Stimulated activated CD8-positive, alpha-beta memory T cell treated with anti-CD3 and anti-CD28 coated beads, Interleukin-12 subunit alpha, Interleukin-12 subunit beta, amount 100 ng/mL, for 24 hours (primary cell): ENCODE measurements around the gene PKLR.
A peak's percentile ranks its signal among the peaks of the same experiment; 100 is the strongest.
"Not testable (repeated sequence)": the region's sequence is repeated elsewhere in the genome, so short reads cannot be mapped to it uniquely, and the experiment has no call there.

ENCODE experiments used
- DNase-seq: peaks from one replicate; pipeline ENCODE4 v3.0.0-alpha.2; 2020; ENCODE audit errors: extremely low read depth

PKLR gene

GRCh38 chr1:155301342-155301841, at the start of gene PKLR:
Gene PKLR (minus strand): TSS chr1:155301438. CDS start chr1:155301395, 43 bp downstream.
- DNase-seq: no peak

DNA sequence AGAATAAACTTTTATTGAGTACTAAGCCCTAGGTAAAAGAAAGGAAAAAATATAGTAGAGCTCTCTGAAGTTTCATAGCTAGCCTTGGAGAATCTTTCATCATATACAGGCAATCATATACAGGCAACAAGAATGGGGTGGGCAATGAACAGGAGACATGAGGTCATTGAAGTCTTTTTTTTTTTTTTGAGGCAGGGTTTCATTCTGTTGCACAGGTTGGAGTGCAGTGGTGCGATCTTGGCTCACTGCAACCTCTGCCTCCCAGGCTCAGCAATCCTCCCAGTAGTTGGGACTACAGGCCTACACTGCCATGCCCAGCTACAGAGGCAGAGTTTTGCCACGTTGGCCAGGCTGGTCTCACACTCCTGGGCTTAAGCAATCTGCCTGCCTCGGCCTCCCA, 41.6 kb upstream of the PKLR start:
- DNase-seq: no peak

- DNase-seq: no peak
Observed at GRCh38 chr1:155339515-155340097, 38.4 kb upstream of the PKLR start.

DNA sequence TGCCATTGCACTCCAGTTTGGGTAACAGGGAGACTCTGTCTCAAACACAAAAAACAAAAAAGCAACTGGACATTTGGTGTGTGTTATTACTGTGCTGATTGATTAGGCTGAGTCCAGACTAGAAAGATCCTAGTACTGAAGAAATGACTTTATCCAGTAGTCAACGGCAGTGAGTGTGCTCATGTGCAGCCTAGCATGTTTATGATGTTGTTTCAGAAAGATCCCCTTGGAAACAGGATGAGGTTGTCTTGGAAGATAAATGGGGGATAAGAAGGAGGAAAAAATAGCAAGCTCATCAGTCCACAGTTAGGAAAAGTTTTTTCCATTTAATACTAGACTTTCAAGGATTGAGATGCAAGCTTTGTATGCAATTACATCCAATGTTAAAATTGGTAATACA, 33.7 kb upstream of the PKLR start:
- no peak for DNase-seq

GRCh38 chr1:155329980-155330598, 28.9 kb upstream of the PKLR start:
- DNase-seq: no peak

DNA sequence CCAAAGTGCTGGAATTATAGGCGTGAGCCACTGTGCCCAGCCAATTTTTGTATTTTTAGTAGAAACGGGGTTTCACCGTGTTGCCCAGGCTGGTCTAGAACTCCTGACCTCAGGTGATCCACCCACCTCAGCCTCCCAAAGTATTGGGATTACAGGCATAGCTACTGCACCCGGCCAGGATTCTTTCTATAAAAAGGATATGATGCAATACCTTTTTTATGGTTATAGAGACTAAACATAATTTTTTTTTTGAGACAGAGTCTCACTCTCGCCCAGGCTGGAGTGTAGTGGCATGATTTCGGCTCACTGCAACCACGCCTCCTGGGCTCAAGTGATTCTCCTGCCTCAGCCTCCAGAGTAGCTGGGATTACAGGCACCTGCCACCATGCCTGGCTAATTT, 27.6 kb upstream of the PKLR start:
- not testable (repeated sequence) for DNase-seq

DNA sequence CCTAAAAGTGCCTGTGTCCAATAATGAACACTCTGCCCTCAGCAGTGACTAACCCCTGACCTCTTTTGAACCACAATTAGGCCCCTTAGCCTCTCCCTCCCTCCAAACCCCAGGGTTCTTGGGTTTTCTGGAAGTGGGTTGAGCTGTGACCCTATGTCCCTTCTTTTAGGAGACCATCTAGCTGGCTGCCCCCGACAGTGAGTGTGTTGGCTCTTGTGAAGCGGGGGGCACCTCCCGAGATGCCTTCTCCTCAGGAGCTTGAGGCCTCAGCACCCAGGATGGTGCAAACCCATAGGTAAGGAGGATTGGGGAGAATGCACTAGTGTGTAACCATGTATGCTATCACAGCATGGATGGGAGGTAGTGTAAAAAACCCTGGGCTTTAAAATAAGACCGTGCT, 26.7 kb upstream of the PKLR start:
- DNase-seq: no peak

- no peak for DNase-seq
Observed at GRCh38 chr1:155326631-155327037, 25.4 kb upstream of the PKLR start.

DNA sequence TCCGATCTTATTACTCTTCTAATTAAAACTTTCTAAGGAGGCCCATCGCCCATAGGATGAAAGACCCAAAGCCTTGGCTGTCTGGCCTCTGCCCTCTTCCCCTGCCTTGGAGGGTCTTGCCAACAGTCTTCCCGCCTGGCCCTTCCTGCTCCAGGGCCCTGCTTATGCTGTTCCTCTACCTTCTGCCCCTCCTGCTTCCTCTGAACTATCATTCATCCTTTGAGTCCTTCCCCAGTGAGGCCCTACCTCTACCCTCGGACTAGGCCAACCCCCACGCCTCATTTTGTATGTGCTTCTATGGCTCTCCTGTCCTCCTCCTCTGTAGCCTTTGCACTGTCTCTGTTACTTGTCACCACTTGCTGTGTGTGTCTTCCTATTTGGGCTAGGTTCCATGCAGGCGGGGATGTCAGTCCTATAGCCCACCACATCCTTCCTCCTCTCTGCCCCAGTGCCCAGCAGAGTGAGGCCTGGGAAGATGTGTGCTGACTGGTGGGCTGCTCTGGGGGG, 24.8 kb upstream of the PKLR start:
- DNase-seq: no peak

DNA sequence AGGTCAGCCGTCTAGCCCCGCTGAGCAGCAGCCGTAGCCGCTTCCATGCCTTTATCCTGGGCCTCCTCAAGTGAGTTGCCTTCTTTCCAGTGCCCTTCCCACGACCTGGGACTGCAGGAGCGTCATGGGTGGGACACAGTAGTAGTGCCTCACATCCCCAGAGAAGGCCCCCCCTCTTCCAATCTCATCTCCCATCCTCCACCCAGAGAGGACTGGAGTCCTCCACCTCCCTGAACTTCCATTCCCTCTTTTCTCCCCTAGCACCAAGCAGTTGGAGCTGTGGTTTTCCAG, 24.3 kb upstream of the PKLR start:
- DNase-seq: no peak

DNA sequence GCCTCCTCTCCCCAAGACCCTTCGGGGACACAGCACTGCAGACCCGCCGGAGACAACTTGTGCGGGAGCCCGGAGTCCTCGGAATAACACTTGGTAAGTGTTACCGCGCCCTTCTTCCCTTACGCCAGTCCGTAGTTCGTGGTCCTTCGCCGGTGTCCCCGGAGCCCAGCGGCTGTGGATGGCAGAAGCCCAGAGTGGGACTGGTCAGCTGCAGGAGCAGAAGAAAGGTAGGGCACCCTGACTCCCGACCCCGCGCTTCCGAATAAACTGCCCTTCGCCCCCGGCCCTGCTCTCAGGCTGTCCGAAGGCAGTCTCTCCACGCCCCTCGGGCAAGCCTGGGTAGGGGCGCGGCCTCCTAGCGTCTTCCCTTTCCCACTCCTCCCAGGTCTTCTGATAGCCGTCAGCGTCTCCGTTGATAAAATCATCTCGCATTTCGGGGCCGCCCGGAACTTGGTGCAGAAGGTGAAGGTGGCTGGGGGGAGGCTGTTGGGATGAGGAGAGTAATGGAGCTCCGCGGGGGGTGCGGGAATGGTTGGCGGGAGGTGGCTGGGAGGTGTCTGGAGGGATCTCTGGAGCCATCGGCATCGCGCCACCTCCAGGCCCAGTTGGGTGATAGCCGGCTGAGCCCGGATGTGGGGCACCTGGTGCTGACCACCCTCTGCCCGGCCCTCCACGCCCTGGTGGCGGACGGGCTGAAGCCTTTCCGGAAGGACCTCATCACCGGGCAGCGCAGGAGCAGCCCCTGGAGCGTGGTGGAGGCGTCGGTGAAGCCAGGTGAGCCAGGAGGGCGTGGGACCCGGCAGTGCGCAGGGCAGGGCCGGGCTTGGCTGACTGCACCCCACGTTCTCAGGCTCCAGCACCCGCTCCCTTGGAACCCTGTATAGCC, 23.7 kb upstream of the PKLR start:
- no peak for DNase-seq

DNA sequence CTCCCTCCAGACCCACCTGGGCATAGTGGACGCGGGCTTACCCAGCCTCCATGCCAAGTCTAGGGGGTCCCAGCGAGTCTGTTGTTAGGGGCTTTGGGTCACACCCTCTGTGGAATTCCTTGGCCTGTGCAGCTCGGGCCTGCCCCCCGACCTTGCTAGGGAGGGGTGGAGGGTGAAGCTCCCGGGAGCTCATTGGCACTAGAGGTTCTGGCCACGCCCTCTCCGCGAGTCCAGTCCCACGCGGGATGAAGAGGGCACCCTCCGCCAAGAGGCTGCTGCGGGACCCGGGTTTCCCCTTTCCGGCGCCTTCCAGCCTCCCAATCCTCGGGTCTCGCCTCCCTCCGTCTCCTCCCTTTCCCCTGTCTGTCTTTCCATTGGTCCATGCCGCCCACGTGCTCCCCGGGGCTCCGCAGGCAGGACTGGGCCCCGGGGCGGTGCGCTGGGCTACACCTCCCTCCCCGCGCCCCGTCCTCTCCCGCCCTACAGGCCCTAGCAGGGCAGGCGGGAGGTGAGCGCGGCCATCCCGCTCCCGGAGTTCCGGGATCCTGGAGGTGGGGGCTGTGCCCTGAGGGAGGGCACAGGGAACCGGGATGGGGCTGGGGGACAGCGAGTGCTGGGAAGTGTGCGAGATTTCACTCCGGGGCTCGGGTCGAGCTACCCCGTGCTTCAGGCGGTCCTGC, 22.9 kb upstream of the PKLR start:
- DNase-seq: peak; percentile 88

GRCh38 chr1:155323729-155324036, 22.4 kb upstream of the PKLR start:
- peak; percentile 52 for DNase-seq

DNA sequence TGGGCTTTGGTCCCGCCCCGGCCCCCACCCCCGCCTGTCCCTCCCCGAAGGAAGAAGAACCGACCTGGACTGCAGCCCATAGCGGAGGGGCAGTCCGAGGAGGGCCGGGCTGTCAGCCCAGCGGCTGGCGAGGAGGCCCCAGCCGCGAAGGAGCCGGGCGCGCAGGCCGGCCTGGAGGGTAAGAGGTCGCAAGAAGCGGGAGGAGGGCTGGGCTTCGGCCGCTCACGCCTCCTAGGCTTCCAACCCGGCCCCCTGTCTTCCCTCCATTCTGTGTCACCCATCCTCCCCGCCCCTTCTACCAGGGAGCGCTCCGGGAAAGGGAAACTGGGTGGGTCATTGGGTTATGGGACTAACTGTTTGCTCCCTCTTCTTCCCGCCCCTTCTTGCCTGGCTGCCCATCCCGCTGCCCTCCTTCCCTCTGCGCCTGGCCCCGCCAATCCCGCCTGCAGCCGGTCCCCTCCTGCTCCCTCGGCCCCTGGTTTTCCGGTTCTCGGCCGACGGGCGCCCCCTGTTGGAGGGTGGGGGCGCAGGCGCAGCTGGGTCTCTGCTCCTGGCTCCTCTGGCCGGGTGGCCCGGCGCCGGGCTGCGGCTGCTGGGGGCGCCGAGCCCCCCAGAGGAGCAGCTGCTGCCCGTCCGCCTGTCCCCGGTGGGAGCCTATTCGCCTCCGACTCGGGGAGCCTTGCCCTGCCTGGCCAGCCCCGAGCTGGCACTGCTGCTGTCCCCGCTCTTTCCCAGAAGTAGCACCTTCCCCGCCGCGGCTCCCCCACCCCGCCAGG, 21.9 kb upstream of the PKLR start:
- DNase-seq: peak; percentile 64

- no peak for DNase-seq
Observed at GRCh38 chr1:155322571-155322952, 21.3 kb upstream of the PKLR start.

DNA sequence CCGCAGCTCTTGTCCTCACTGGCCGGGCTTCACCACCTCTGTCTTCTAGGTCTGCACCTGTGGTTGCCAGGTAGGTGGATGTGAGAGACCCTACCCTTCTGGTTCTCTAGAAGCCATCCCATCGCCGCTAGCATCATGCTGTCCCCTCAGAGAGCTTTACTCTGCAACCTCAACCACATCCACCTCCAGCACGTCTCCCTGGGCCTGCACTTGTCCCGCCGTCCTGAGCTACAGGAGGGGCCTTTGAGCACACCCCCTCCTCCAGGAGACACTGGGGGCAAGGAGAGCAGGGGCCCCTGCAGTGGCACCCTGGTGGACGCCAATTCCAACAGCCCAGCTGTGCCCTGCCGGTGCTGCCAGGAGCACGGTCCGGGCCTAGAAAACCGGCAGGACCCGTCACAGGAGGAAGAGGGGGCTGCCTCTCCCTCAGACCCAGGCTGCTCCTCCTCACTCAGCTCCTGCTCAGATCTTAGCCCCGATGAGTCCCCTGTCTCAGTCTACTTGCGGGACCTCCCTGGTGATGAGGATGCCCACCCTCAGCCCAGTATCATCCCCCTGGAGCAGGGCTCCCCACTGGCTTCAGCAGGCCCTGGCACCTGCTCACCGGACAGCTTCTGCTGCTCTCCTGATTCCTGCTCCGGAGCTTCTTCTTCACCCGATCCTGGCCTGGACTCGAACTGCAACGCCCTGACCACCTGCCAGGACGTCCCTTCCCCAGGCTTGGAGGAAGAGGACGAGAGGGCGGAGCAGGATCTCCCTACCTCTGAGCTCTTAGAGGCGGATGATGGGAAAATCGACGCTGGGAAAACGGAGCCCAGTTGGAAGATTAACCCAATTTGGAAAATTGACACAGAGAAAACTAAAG, 20.6 kb upstream of the PKLR start:
- no peak for DNase-seq

DNA sequence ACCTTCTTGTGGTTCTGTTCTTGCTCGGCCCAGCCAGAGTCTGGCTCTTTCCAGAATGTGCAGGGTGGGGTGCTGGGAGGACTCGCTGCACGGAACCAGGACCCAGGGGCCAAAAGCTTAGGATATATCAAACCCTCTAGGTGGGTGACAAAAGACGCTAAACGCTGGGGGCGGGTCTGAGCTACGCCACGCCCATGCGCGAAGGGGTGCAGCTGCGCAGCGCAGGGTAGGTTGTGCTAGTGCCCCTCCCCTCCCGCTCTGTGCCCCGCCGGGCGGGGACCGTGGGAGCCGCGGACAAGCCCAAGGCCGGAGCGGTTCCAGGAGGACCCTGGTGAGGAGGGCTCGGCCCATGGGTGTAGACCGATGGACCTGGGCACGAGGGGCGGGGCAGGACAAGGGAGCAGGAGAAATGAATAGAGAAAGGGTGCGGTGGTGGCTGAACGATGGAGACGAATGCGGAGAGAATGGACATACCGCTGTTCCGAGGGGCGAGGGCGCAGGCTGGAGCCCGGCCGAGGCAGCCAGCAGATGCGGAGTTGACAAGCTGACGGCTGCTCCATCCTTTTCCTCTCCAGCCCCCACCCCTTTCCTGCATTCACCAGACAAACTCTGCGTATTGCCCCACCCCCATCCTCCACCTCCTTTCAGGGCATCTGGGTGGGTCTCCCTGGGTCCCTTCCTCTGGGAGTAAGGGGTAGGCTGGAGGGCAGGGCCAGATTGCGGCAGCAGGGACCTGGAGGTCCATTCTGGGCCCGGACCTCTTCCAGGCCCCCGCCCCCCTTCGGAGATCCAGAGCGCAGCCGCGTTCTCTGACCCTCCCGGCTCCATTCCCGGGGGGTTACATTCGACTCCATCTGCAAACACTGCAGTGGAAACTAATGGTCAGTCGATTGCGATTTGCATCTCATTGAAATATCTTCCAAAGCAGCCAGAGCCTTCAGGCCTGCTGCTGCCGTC, 19.7 kb upstream of the PKLR start, which contains the start of gene RUSC1:
Gene RUSC1, plus strand, starts transcription at position 234 of the 957 bp plus-strand sequence. CDS start 880 bp downstream, outside the sequence.
- no peak for DNase-seq

- DNase-seq: no peak
Observed at GRCh38 chr1:155320252-155320651, 19.0 kb upstream of the PKLR start.

- no peak for DNase-seq
Observed at GRCh38 chr1:155319536-155319935, 18.3 kb upstream of the PKLR start.
